Neutrophil (primary cell): ENCODE measurements around the gene BARX1.

Experiments used
- H3K27ac ChIP-seq: fragments of 200-600 bp; sonication (generic); 2 replicates; pipeline ENCODE4 v1.5.1; 2016; ENCODE audit warnings: mild to moderate bottlenecking, moderate library complexity
- H3K27me3 ChIP-seq: fragments of 200-600 bp; sonication (generic); 2 replicates; pipeline ENCODE4 v1.6.0; 2016; ENCODE audit warnings: mild to moderate bottlenecking
- H3K36me3 ChIP-seq: fragments of 200-600 bp; sonication (generic); 2 replicates; pipeline ENCODE4 v1.5.1; 2017
- H3K4me1 ChIP-seq, 2 experiments: fragments of 200-600 bp in 1 of 2; sonication (generic) in 1 of 2; 1 replicate in 1 of 2; 2 replicates in 1 of 2; pipeline versions ENCODE4 v1.5.1 to v1.6.1; 2013 to 2016; ENCODE audit warnings: low read depth in 1 of 2, low read length in 1 of 2, mild to moderate bottlenecking in 1 of 2, moderate library complexity in 1 of 2; ENCODE audit not compliant: control insufficient read depth in 1 of 2, insufficient read depth in 1 of 2
- H3K4me3 ChIP-seq, 2 experiments: fragments of 200-600 bp in 1 of 2; sonication (generic) in 1 of 2; 1 replicate in 1 of 2; 2 replicates in 1 of 2; pipeline ENCODE4 v1.5.1; 2013 to 2016; ENCODE audit warnings: low read depth in 1 of 2, low read length in 1 of 2, mild to moderate bottlenecking in 1 of 2, moderate library complexity in 1 of 2
- H3K9me3 ChIP-seq: fragments of 200-600 bp; sonication (generic); 2 replicates; pipeline ENCODE4 v1.5.1; 2016
- TF ChIP-seq, protein P1 (sequence below): fragments of 200-600 bp; sonication (generic); IDR thresholded peaks from 2 replicates; pipeline ENCODE4 v1.5.1; 2016; ENCODE audit warnings: antibody characterized with exemption

BARX1 gene

DNA sequence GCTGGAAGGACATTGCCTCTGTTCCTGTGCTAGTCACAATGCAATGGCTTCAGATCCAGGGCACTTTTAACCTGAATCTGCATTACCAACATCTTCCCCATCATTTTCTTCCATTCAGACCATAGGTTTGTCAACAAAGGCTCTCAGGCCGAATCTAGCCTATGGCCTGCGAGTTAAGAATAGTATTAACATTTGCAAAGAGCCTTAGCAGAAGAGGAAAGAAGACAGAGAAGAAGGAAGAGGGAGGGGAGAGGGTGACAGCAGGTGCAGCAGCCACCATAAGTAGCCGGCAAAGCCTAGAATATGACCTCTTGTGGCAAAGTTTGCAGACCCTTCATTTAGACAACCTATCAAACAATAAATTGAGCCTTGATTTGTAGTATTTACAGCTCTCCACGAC is 32.6 kb downstream of the BARX1 start:
- H3K9me3 ChIP-seq = no peaks in the 10 kb centered on the region
- H3K4me3 ChIP-seq = no peak overlapping the region
- H3K27ac ChIP-seq = no peak overlapping the region
- H3K4me1 ChIP-seq = no peaks in the 10 kb centered on the region
- TF ChIP-seq, protein P1, sequence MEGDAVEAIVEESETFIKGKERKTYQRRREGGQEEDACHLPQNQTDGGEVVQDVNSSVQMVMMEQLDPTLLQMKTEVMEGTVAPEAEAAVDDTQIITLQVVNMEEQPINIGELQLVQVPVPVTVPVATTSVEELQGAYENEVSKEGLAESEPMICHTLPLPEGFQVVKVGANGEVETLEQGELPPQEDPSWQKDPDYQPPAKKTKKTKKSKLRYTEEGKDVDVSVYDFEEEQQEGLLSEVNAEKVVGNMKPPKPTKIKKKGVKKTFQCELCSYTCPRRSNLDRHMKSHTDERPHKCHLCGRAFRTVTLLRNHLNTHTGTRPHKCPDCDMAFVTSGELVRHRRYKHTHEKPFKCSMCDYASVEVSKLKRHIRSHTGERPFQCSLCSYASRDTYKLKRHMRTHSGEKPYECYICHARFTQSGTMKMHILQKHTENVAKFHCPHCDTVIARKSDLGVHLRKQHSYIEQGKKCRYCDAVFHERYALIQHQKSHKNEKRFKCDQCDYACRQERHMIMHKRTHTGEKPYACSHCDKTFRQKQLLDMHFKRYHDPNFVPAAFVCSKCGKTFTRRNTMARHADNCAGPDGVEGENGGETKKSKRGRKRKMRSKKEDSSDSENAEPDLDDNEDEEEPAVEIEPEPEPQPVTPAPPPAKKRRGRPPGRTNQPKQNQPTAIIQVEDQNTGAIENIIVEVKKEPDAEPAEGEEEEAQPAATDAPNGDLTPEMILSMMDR = no peak
- H3K27me3 ChIP-seq = no peaks in the 10 kb centered on the region
- H3K36me3 ChIP-seq = no peaks in the 10 kb centered on the region

DNA sequence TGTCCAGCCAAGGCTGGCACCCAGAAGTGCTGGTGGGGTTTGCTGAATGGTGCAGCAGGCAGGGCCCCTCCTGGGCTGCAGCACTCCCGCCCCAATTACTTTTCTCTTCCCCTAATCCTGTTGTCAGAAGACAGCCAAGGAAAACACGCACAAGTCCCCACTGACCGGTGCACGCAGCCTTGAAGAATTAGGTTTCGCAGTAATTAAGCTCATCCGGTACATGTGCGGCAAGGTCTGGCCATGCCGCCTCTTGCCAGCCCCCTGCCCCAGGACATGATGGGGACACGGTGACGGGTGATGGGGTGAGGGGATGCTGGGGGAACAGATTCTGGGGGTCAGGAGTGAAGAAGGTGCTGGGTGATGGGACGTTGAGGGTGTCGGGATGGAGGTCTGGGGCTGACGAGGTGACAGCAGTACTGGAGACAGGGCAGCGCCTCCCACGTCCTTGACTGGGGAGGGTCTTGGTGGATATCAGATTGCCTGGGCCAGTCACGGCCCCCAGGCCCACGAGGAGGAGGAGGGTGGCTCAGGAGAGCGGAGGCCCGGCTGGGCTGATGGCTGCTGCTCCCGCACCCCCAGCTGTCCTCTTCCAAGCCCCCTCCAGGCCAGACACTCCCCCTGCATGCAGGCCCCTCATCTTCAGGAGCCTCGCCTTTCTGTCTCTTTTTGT is 34.9 kb downstream of the BARX1 start:
- Histone ChIP-seq H3K27ac (no peak overlapping the region), H3K4me3 (no peak overlapping the region), H3K4me1 (no peaks in the 10 kb centered on the region), H3K36me3 (no peaks in the 10 kb centered on the region), H3K27me3 (no peaks in the 10 kb centered on the region), H3K9me3 (no peaks in the 10 kb centered on the region)
- TF ChIP-seq, protein P1 = no peak

DNA sequence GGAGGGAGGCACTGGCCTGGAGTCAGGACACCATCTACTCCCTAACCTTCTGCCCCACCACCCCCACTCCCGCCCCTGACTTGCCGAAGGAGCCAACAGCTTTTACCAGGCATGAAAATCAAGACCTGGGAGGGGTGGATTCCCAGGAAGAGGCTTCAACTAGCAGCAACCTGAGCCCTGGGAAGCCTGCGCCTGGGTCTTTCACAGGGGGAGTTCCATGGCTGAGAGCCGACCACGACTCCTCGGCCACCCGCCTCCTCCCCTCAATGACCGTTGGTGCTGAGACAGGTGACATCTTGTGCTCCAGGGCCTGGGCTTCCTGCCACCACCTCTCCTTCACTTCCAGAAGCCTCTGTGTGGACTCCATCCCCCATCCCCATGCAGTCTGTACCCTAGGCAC is 37.1 kb downstream of the BARX1 start:
- H3K27ac ChIP-seq = no peak overlapping the region
- H3K4me1 ChIP-seq = no peaks in the 10 kb centered on the region
- no peak overlapping the region for H3K4me3 ChIP-seq
- H3K36me3 ChIP-seq = no peaks in the 10 kb centered on the region
- TF ChIP-seq, protein P1 = no peak
- H3K27me3 ChIP-seq = no peaks in the 10 kb centered on the region
- no peaks in the 10 kb centered on the region for H3K9me3 ChIP-seq

- H3K4me3 ChIP-seq = no peak overlapping the region
- H3K27me3 ChIP-seq = no peaks in the 10 kb centered on the region
- H3K36me3 ChIP-seq = no peaks in the 10 kb centered on the region
- H3K9me3 ChIP-seq = no peaks in the 10 kb centered on the region
- no peaks in the 10 kb centered on the region for H3K4me1 ChIP-seq
- H3K27ac ChIP-seq = no peak overlapping the region
- TF ChIP-seq, protein P1 = no peak
These were observed 37.9 kb downstream of the BARX1 start for GRCh38 chr9:93917121-93917853.

- H3K4me3 ChIP-seq = no peak overlapping the region
- no peaks in the 10 kb centered on the region for H3K4me1 ChIP-seq
- H3K27ac ChIP-seq = no peak overlapping the region
- TF ChIP-seq, protein P1 = no peak
- H3K36me3 ChIP-seq = no peaks in the 10 kb centered on the region
- no peaks in the 10 kb centered on the region for H3K27me3 ChIP-seq
- no peaks in the 10 kb centered on the region for H3K9me3 ChIP-seq
These were observed 38.8 kb downstream of the BARX1 start for GRCh38 chr9:93916358-93916757.
